ENCODE measurements around the gene HPSE2. TPM values are rescaled to one million over a fixed set of nuclear protein-coding genes. Genes with fewer than 3 reads are reported as not detected.

The HPSE2 gene
- total RNA-seq, 4 donors from 2014 or later, result 1.1 TPM; not detected in 3

- intact Hi-C loops (cut with DNase I; ENCODE audit: low total_unique reads), result no loop called here
Measured at GRCh38 chr10:98472196-98472595, 763.5 kb downstream of the HPSE2 start.

GRCh38 chr10:98470850-98471249 is 764.8 kb downstream of the HPSE2 start:
- DNase-seq (no peak), ATAC-seq (no peak)
- Histone ChIP-seq H3K36me3 (no peaks in the 10 kb centered on the region), H3K4me1 (no peaks in the 10 kb centered on the region), H3K4me3 (no peak overlapping the region), H3K9me3 (no peaks in the 10 kb centered on the region), H3K27ac (no peak overlapping the region), H3K27me3 (peaks cover 0 to 4% (median 0%) of the 10 kb centered on the region in 3 donors)
- intact Hi-C loops (cut with DNase I; ENCODE audit: low total_unique reads), result no loop called here
- in situ Hi-C loops (cut with MboI; ENCODE audit: low sequenced_read_pairs in 4 of 4), result loop anchor here in 3 of 4 donors (5.0 to 10.0 kb wide), 4 partner anchors 194 to 781 kb away; no protein-coding TSS in a partner anchor
- TF ChIP-seq CTCF (IDR thresholded peaks at IDR 0.05 in 4 of 5, conservative IDR thresholded peaks at IDR 0.05 in 1 of 5) (no peak), POLR2A (IDR thresholded peaks at IDR 0.05) (no peak)

More at GRCh38 chr10:98472196-98472595, 763.5 kb downstream of the HPSE2 start:
- Histone ChIP-seq H3K27me3 (peaks cover 0 to 4% (median 0%) of the 10 kb centered on the region in 3 donors), H3K36me3 (no peaks in the 10 kb centered on the region), H3K4me3 (no peak overlapping the region), H3K27ac (no peak overlapping the region), H3K4me1 (no peaks in the 10 kb centered on the region), H3K9me3 (no peaks in the 10 kb centered on the region)
- in situ Hi-C loops (cut with MboI; ENCODE audit: low sequenced_read_pairs in 4 of 4), result loop anchor here in 3 of 4 donors (5.0 to 10.0 kb wide), 4 partner anchors 193 to 780 kb away; no protein-coding TSS in a partner anchor
- TF ChIP-seq CTCF (IDR thresholded peaks at IDR 0.05 in 4 of 5, conservative IDR thresholded peaks at IDR 0.05 in 1 of 5), result no peak
- TF ChIP-seq POLR2A (IDR thresholded peaks at IDR 0.05), result no peak
- DNase-seq (no peak), ATAC-seq (no peak)

GRCh38 chr10:98469001-98469931 is 766.4 kb downstream of the HPSE2 start:
- Histone ChIP-seq H3K9me3 (no peaks in the 10 kb centered on the region), H3K27me3 (peaks cover 0 to 4% (median 0%) of the 10 kb centered on the region in 3 donors), H3K27ac (no peak overlapping the region), H3K4me1 (no peaks in the 10 kb centered on the region), H3K36me3 (no peaks in the 10 kb centered on the region), H3K4me3 (no peak overlapping the region)
- DNase-seq (no peak), ATAC-seq (no peak)
- in situ Hi-C loops (cut with MboI; ENCODE audit: low sequenced_read_pairs in 4 of 4), result loop anchor here in 2 of 4 donors (5.0 to 10.0 kb wide), 3 partner anchors 193 to 778 kb away; no protein-coding TSS in a partner anchor
- no peak for TF ChIP-seq CTCF (IDR thresholded peaks at IDR 0.05 in 4 of 5, conservative IDR thresholded peaks at IDR 0.05 in 1 of 5)
- intact Hi-C loops (cut with DNase I; ENCODE audit: low total_unique reads), result no loop called here

- Histone ChIP-seq H3K4me3 (peak overlapping the region; percentile 46 to 79 (median 62)), H3K4me1 (no peaks in the 10 kb centered on the region), H3K27ac (no peak overlapping the region), H3K27me3 (peaks cover 0 to 4% (median 0%) of the 10 kb centered on the region in 3 donors), H3K9me3 (no peaks in the 10 kb centered on the region), H3K36me3 (no peaks in the 10 kb centered on the region)
- in situ Hi-C loops (cut with MboI; ENCODE audit: low sequenced_read_pairs in 4 of 4), result loop anchor here in 2 of 4 donors (5.0 to 10.0 kb wide), 3 partner anchors 195 to 780 kb away; no protein-coding TSS in a partner anchor
- DNase-seq (peak; percentile 59 to 68), ATAC-seq (peak; percentile 98 to 99)
- intact Hi-C loops (cut with DNase I; ENCODE audit: low total_unique reads), result loop anchor here (1.0 kb wide), 2 partner anchors 197 to 779 kb away; no protein-coding TSS in a partner anchor
- TF ChIP-seq CTCF (IDR thresholded peaks at IDR 0.05 in 4 of 5, conservative IDR thresholded peaks at IDR 0.05 in 1 of 5), result peak; percentile 68 to 88 (median 78)
- TF ChIP-seq POLR2A (IDR thresholded peaks at IDR 0.05), result no peak
Measured at GRCh38 chr10:98467506-98468318, 767.9 kb downstream of the HPSE2 start.

Measured in gastrocnemius medialis (tissue), 4 donors.